MCF 10A (cell line): ENCODE results near the gene PTGES3L. TPM values are rescaled to one million over a fixed set of nuclear protein-coding genes. Genes with fewer than 3 reads are reported as not detected.

Source experiments
- BruUV-seq: library from RNA; stranded (reverse); fragments of 400-500 nt; replicated peaks from 2 replicates; lab custom pipeline; 2021; lab: Mats Ljungman, UMichigan
- CTCF ChIA-PET: fragments of 300-600 bp; sonication (Branson Sonifier 250); formaldehyde crosslinking; extraction: SDS; loops from one replicate; lab custom pipeline; 2021; ENCODE audit warnings: antibody characterized with exemption, inconsistent platforms; lab: Yijun Ruan, JAX
- POLR2A ChIA-PET: fragments of 300-600, 350-650 bp; sonication (Branson Sonifier 250); formaldehyde crosslinking; extraction: SDS; loops from one replicate; lab custom pipeline; 2020; ENCODE audit warnings: antibody characterized with exemption, inconsistent platforms; lab: Yijun Ruan, JAX
- DNase-seq: peaks from one replicate; pipeline ENCODE4 v3.0.0-alpha.2; 2018; ENCODE audit not compliant: unreplicated experiment
- H3K27ac Mint-ChIP-seq: one replicate; pipeline ENCODE4 v1.8.0; 2022; ENCODE audit warnings: mild to moderate bottlenecking, low read depth, mixed read lengths; ENCODE audit not compliant: unreplicated experiment
- H3K27me3 Mint-ChIP-seq: one replicate; pipeline ENCODE4 v1.8.0; 2022; ENCODE audit warnings: mixed read lengths; ENCODE audit not compliant: insufficient read depth, unreplicated experiment
- H3K36me3 Mint-ChIP-seq: one replicate; pipeline ENCODE4 v1.8.0; 2022; ENCODE audit warnings: mild to moderate bottlenecking, moderate library complexity, mixed read lengths; ENCODE audit not compliant: insufficient read depth, unreplicated experiment
- H3K4me1 Mint-ChIP-seq: one replicate; pipeline ENCODE4 v1.8.0; 2022; ENCODE audit warnings: mixed read lengths; ENCODE audit not compliant: insufficient read depth, unreplicated experiment
- H3K4me3 Mint-ChIP-seq: one replicate; pipeline ENCODE4 v1.8.0; 2022; ENCODE audit warnings: mild to moderate bottlenecking, moderate library complexity, mixed read lengths; ENCODE audit not compliant: unreplicated experiment
- H3K9me3 Mint-ChIP-seq: one replicate; pipeline ENCODE4 v1.8.0; 2022; ENCODE audit warnings: mixed read lengths; ENCODE audit not compliant: unreplicated experiment
- CTCF ChIP-seq: fragments of 200-600 bp; IDR thresholded peaks from one replicate; pipeline ENCODE4 v1.8.0; 2022; ENCODE audit warnings: antibody characterized with exemption, mild to moderate bottlenecking; ENCODE audit not compliant: unreplicated experiment
- intact Hi-C: fragments of 100-400 bp; cut with micrococcal nuclease; formaldehyde crosslinking; loops from 2 replicates; pipeline ENCODE4 v1.14.1; 2022
- total RNA-seq: library from RNA; stranded (reverse); gene quantifications from 2 replicates; pipeline ENCODE4 v1.2.3, GENCODE V29; 2022

PTGES3L gene
- total RNA-seq, 1 experiment from 2014 or later: 0.96 TPM

- Mint-ChIP-seq H3K27me3 (no peaks in the 10 kb centered on the region), H3K4me1 (peaks cover 14% of the 10 kb centered on the region), H3K4me3 (no peak overlapping the region), H3K27ac (no peak overlapping the region), H3K36me3 (peaks cover 55% of the 10 kb centered on the region), H3K9me3 (no peaks in the 10 kb centered on the region)
- no peak for DNase-seq
- BruUV-seq: no TSS peak
- POLR2A ChIA-PET: interaction anchor here (1.1 to 1.3 kb wide), 4 partner anchors 11 to 154 kb away, joined by 3 to 4 read pairs (median 3); partner anchors contain the start of gene RPL27
- CTCF ChIA-PET: interaction anchor here (0.6 to 1.7 kb wide), 2 partner anchors 11 to 68 kb away, joined by 3 to 4 read pairs; partner anchors contain the start of gene IFI35
- intact Hi-C loops: no loop called here
- no peak for TF ChIP-seq CTCF
Measured at GRCh38 chr17:43018008-43018853, 38.4 kb upstream of the PTGES3L start.

- Mint-ChIP-seq H3K36me3 (peaks cover 48% of the 10 kb centered on the region), H3K9me3 (no peaks in the 10 kb centered on the region), H3K4me1 (peaks cover 14% of the 10 kb centered on the region), H3K4me3 (no peak overlapping the region), H3K27ac (no peak overlapping the region), H3K27me3 (no peaks in the 10 kb centered on the region)
- intact Hi-C loops: no loop called here
- no TSS peak for BruUV-seq
- DNase-seq: no peak
- TF ChIP-seq CTCF: no peak
- POLR2A ChIA-PET: no interaction called here
- CTCF ChIA-PET: no interaction called here
Measured at GRCh38 chr17:43016216-43016615, 36.3 kb upstream of the PTGES3L start.

- H3K27ac Mint-ChIP-seq: no peak overlapping the region
- intact Hi-C loops: no loop called here
- no peak for TF ChIP-seq CTCF
- POLR2A ChIA-PET: interaction anchor here (0.6 kb wide), 1 partner anchor 167 kb away, joined by 3 read pairs; no protein-coding TSS in a partner anchor
- no peaks in the 10 kb centered on the region for H3K9me3 Mint-ChIP-seq
- CTCF ChIA-PET: no interaction called here
- DNase-seq: no peak
- no peaks in the 10 kb centered on the region for H3K27me3 Mint-ChIP-seq
- no peak overlapping the region for H3K4me3 Mint-ChIP-seq
- BruUV-seq: no TSS peak
- H3K36me3 Mint-ChIP-seq: peaks cover 44% of the 10 kb centered on the region
- H3K4me1 Mint-ChIP-seq: peaks cover 16% of the 10 kb centered on the region
Measured at GRCh38 chr17:43015579-43015978, 35.7 kb upstream of the PTGES3L start.

GRCh38 chr17:43014649-43015542 is 35.0 kb upstream of the PTGES3L start:
- Mint-ChIP-seq H3K9me3 (no peaks in the 10 kb centered on the region), H3K4me1 (peaks cover 20% of the 10 kb centered on the region), H3K4me3 (no peak overlapping the region), H3K36me3 (peaks cover 42% of the 10 kb centered on the region), H3K27ac (peak overlapping the region; percentile 66), H3K27me3 (no peaks in the 10 kb centered on the region)
- POLR2A ChIA-PET: interaction anchor here (0.6 to 0.9 kb wide), 2 partner anchors 107 to 168 kb away, joined by 3 read pairs; no protein-coding TSS in a partner anchor
- BruUV-seq: TSS peak; percentile 52
- intact Hi-C loops: no loop called here
- CTCF ChIA-PET: no interaction called here
- TF ChIP-seq CTCF: no peak
- DNase-seq: no peak
